GM18499 (cell line): ENCODE data around the gene CDC37L1.
"Not testable (repeated sequence)": the region's sequence is repeated elsewhere in the genome, so short reads cannot be mapped to it uniquely, and the experiment has no call there.

Source experiments
- ATAC-seq: cut with Tn5 transposase; IDR thresholded peaks from one replicate; pipeline ENCODE4 v1.9.1; 2021; ENCODE audit warnings: moderate number of reproducible peaks; ENCODE audit not compliant: insufficient read depth, unreplicated experiment

The CDC37L1 gene

DNA sequence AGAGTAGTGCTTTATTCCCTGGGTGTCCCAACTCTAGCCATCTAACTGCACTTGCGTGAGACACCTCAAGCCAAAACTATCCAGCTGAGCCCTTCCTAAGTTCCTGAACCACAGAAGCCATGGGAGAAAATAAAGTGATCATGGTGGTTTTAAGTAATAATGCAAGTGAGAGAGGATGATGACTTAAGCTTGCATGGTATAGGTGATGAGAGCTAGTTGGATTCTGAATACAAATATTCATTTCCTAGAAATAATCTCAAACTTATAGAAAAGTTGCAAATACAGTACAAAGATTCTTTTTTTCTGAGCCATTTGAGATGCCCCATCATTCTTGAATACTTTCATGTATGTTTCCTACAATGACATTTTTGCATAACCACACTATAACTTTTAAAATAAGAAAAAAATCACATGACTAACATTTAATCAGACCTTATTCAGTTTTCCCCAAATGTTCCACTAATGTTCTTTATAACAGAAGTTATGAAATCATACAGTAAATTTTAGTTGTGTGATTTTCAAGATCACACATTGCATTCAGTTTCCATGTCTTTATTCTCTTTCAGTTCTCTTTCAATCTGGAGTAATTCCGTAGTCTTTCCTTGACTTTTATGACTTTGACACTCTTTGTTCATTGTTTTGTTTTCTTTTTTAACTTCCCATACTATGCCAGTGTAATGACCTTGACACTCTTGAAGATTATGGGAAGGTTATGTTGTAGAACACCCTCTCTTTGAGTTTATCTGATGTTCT, 67.1 kb downstream of the CDC37L1 start:
- ATAC-seq = no peak

DNA sequence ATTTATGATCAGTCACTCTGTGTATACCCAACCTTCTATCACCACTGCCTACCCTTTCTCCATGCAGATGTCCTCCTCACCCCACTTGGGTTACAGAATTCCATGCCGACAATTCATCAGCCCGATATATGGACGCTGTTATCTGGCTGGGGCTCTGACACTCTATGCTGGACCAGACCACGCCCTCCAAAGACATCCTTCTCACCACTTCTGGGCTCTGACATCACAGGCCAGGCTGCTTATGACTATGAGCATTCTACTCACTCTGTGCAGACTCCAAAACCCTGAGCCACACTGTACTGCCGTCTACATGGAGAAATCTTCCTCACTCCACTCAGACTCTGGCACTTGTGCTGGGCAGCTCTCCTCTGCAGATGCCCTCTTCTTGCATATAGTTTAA, 69.2 kb downstream of the CDC37L1 start:
- ATAC-seq = no peak

DNA sequence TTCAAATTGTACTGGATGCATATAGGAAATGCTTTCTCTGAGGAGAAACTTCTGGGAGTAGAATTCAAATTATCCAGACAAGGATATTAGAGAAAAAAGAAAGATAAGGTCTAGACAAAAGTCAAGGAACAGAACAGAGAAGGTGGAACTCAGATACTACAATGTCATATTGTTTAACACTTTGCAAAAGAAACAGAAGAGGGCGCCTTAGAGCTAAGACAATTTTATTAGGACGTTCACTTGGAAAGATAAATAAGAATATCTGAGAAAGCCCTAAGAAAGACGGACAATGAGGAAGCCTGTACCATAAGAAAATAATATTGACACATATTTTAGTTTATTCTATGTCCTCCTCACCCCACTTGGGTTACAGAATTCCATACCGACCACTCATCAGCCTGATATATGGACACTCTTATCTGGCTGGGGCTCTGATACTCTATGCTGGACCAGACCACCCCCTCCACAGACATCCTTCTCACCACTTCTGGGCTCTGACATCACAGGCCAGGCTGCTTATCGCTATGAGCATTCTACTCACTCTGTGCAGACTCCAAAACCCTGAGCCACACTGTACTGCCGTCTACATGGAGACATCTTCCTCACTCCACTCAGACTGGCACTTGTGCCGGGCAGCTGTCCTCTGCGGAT, 70.8 kb downstream of the CDC37L1 start:
- no peak for ATAC-seq

DNA sequence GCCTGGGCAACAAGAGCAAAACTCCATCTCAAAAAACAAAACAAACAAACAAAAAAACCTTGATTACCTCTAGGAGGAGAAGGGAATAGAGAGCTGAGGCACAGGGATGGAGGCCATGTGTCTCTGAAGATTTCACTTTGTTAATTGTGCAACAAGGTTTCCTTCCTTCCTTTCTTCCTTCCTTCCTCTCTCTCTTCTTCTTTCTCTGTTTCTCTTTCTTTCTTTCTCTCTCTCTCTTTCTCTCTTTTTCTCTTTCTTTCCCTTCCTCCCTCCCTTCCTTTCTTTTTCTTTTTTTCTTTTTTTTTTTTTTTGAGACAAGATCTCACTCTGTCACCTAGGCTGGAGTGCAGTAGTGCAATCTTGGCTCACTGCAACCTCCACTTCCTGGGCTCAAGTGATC, 75.2 kb downstream of the CDC37L1 start:
- ATAC-seq = not testable (repeated sequence)

DNA sequence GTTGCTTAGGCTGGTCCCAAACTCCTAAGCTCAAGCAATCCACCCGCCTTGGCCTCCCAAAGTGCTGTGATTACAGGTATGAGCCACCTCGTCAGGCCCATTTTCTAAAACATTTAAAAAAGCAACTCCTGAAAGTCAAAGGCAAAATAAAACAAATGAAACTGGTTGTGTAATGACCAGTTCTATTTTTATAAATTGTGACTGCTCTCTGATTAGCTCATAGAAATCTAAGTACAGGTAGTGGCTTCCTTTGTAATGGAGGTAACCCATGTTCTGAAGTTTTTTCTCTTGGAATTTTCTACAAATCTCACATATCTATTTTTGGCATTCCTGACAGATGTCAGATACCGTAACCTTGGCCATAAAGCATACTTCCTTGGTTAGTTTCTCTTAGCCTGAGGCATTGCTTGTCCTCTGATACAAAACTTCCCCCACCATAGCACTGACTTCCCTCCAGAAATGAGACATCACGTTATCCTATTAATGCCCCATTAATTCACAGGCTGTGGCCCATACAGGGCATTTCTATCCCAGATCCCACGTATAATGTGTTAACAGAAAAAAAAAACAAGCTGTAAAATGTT, 75.7 kb downstream of the CDC37L1 start:
- no peak for ATAC-seq

- ATAC-seq = no peak
These were observed 77.1 kb downstream of the CDC37L1 start for GRCh38 chr9:4756420-4756819.
